IPS DF 4.7 (cell line): ENCODE results near the gene B3GNT9.
"Not testable (repeated sequence)": the region's sequence is repeated elsewhere in the genome, so short reads cannot be mapped to it uniquely, and the experiment has no call there.

Source experiments
- DNase-seq: peaks from one replicate; pipeline ENCODE4 v3.0.0-alpha.2; 2013; ENCODE audit warnings: low spot score; ENCODE audit errors: extremely low read depth

B3GNT9 gene

DNA sequence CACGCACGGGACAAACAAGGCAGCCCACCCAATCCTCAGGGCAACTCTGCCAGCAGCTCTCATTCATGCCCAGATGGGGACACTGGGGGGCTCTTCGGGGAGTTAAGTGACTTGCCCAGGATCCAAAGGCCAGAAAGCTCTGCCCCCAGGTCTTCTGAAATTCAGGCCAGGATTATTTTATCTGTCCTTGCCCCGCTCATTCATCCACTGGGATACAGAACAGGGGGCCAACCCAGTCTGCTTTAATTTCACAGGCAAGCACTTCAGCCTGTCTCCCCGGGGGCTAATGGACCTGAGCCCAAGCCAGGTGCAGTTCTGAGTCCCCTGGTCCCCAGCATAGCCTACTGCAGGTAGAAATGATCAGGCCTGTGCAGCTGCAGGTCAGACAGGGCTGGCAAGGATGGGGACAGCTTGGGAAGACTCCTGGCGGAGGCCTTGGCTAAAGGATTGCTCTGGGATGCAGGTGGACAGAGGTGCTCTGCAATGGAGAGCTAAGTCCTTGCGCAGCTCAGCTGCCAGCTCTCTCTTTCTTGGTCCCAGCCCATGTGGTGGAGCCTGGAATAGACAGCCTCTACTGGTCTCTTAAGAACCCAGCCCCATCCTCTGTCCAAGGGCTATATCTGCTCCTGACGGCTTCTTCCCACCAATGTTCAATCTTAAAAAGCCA, 766 bp upstream of the B3GNT9 start:
- DNase-seq = no peak

DNA sequence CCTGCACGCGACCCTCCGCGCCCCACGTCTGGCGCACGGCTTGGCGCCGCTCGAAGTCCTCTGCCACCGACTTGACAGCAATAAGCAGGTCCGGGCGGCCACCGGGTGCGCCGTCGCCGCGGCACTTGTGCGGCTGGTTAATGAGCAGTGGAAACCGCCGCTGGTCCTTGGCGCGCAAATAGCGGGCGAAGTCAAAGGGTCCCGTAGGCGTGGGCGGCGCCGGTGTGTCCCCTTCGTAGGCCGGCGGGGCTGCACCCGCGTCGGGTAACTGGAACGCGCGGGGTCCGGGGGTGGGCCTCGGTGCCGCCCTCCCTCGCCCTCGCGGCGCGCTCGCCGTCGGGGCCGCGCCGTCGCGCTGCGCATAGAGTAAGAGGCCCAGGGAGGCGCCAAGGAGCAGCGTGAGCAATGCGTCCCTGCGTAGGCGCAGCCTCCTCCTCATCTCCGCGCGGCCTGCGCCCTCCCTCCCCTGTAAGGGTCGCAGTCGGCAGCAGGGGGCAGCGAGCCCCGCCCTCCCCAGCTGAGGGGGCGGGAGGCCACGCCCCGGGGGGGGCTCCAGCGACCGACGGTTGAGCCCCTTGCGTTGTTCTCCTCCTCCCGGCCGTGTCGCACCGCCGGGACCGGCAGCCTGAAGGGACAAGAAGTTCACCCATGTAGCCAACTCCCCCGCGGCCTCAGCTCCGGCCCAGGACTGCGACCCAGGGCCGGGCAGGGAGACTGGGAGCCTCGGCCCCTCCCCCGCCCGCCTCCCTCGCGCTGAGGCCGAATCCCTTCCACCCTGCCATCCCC, 558 bp downstream of the B3GNT9 start:
- no peak for DNase-seq

DNA sequence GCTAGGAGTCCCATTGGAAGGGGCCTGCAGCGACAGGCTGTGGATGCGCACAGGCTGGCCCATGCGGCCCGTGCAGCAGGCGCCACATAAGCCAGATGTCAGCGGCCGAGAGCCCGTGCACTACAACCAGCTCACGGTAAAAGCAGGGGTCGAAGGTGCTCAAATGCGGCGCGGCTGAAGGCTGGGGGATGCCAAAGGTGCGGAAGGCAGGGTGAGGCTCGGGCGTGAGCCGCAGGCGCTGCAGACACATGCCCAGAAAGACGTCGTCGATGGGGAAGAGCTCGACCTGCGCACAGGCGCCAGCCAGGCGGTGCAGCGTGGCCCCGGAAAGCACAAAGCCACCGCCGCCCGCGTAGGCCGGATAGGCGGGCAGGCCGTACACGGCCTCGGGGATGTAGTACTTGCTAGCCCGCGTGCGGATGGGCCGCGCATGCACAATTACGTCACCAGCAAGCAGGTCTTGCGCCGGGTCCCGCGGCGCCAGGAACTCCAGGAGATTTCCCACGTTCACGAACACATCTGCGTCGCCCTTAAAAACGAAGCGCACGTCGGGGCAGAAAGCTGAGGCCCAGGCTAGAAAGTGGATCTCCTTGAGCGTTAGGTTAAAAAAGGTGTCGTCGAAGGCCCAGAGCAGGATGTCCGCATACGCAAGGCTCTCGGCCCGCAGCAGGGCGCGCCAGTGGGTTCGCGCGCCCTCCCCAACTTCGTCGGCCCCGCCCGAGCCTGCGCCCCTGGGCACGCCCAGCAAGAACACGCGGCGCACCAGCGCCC, 1.3 kb downstream of the B3GNT9 start:
- DNase-seq = no peak

DNA sequence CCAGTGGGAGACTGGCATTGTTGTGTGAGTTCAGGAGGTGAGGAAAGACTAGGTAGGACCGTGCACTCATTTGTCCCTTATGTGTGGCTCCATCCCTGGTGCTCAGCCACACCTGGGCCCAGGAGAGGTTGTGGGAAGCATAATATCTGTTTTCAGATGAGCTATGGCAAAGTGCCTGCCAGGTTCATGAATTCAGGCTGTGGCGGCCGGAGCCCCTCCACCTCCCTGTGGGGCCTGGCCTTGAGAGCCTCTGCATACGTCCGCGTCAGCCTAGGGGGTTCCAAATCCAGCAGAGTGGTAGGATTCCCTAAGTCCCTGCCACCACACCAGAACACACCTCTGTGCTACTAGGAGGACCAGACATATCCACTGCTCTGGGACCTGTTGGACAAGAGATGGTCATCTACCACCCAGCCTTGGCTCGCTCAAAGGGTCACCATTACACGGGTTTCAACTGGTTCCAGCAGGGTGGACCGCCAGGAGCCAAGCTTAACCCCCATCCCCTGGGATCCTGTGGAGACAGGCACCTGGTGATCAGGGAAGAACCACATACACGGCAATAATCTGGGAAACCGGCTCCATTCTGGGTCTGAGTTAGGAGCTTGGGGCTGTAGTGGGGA, 2.0 kb downstream of the B3GNT9 start:
- no peak for DNase-seq

DNA sequence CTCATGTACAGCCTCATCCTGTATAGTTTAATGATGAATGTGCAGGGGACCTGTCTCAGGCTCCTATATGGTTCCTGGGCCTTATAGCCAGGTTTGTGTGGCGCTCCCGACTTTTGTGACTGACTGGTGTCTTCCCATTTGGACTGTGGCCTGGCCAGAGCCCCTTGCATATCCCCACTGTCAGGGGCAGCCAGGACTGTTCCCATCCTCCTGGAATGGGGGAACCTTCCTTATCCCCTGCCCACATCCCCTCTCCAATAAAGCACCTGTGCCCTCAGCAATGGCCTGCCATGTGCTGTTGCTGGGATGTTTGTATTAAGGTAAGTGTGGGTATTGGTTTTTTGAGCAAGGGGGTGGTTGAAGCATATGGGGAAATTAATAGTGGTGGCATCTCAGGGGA, 2.6 kb downstream of the B3GNT9 start:
- no peak for DNase-seq

DNA sequence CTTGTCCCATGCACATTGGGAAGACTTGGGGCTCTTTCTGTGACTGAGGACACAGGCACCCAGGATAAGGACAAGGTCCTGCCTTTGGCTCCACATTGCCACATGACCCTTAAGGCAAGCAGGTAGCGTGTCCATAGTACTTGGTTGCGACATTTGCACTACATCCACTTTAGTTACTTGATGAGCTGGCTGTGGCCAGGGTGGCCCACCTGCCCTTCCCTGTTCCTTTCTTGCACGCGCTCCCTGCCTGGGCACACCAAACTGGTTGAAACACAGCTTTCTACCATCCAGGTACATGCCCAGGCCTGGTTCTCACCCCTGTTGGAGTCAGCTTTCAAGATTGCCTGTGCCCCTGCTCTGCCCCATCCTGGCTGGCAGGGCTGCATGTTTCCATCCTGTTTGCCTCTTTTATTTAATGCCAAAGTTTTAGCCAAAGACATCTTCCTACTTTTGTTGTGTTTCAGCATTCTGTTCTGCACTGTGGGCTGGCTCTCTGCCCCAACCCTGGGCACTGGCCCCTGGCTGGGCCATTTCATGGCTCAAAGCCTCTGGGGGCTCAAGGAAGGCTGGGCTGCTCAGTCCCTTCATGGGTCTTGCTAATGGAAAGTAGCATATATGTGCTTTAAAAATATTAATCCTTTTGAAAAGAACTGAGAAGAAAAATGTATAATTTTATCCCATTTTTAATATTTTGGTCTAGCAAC, 3.2 kb downstream of the B3GNT9 start:
- no peak for DNase-seq

DNA sequence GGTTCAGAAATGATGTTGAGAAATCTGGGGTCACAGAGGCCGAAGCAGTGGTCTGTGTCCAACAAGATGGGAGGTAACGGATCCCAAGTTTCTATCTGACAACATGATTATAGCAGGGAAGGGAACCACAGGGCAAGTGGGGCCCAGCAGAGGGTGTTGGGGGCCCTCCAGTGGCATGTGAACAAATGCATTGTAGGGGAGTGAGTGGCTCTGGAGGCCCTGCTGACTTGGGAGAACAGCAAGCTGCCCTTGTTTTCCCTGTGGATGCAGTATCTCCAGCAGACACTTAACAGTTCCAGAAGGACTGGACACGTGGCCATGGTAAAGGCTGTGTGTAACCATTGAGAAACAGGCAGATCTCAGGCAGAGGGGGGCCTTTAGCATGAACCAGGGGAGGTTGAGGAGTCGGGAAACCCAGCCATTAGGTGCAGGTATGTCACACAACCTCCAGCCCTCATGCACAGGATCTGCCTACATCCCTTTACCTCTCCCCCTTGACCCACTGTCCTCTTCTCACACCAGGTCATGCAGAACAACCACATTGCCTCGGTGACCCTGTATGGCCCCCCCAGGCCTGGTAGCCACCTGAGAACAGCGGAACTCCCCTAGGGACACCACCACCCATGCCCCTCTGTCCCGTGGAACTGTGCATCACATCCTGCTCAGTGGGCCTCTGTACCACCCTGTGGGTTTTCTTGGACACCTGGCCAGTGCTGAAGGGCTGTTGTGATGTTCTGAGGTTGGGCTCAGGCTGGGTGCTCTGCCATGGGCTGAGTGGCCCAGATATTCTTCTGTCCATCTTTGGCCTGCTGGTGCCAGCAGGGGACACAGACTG, 4.1 kb downstream of the B3GNT9 start:
- DNase-seq = no peak

DNA sequence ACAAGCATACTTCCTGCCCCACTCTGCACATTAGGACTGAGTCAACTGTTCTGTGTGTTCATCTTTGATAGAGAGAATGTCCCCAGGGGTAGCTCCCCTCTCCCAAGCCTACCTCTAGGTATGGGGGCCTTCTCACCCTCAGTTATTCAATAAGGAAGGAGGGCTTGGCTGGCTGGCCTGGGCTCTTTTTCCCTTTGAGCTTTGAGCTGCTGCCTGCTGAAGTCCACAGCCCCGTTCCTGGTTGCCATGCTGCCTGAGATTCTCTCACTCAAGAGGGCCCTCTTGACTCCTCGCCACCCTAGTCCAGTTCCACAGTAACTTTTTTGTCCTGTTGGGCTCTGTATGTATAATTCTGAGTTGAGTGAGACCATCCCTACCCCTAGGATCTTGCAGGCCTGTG, 5.1 kb downstream of the B3GNT9 start:
- no peak for DNase-seq

DNA sequence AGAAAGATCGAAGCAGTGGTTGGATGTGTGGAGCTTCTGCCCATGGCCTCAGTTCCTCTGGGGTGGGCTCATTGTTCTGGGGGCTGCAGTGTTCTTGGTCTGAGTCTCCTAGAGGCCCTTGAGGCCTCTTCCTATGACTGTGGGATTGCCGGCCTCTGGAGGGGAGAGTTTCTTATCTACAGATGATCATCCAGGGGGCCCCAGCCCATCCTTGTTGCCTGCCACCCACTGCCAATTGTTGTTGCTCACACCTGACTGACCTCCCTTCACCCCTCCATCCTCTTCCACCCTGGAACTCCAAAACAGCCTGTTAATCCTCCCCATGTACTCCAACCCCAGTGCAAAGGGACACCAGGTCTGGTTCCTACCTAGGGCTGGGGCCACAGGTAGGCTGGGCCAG, 5.9 kb downstream of the B3GNT9 start:
- DNase-seq = no peak

DNA sequence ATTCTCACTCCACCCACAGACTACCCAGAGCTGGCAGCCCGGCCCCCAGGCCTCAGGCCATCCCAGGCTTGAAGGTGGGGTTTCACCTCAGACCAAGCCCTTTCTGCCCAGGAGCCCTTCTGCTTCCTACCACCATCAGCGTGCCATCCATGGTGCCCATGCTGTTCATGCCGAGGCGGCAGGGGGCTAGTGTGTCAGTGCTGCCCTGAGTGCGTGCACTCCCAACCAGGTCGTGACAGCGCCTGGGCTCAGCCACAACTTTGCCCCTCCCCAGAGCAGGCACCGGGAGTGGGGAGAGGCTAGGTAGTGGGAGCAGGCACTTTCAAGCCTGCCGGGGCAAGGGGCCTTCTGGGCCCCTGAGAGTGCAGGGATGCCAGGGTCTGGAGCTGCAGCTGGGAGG, 8.5 kb downstream of the B3GNT9 start:
- no peak for DNase-seq

DNA sequence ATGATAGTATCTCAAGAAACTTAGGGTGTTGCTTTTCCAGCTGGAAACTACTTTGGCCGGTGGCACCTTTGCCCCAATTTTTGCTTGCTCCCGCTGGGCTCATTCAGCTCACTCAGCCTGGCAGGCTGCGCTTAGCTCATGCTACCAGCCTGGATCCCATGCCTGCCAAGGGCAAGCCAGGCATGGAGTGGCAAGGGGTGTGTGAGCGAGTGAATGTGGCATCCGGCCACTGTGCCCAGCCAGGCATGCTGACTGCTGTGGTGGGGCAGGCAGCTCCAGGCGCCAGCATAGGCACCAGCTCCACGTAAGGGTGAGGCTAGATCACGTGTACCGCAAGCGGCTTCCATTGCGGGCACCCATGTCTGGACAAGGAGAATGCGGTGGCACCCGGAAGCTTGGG, 9.4 kb downstream of the B3GNT9 start:
- no peak for DNase-seq

DNA sequence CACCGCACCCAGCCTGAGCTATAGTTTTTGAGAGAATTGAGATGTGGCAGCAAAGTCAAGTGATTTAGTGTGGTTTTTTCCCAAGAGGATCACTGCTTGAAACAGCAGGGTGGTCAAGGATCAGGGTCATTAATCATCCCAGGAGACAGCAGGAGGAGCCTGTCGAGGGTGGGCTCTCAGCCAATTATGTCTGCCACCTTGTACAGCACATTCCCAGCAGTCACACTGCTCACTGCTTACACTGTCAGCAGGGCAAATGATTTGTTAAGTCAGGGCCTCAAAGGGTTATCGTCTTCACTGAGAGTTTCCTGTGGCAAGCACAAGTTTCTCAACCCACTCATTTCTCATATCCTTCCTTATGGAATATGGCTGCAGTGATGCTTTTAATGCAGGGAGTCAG, 13.2 kb downstream of the B3GNT9 start:
- DNase-seq = no peak

DNA sequence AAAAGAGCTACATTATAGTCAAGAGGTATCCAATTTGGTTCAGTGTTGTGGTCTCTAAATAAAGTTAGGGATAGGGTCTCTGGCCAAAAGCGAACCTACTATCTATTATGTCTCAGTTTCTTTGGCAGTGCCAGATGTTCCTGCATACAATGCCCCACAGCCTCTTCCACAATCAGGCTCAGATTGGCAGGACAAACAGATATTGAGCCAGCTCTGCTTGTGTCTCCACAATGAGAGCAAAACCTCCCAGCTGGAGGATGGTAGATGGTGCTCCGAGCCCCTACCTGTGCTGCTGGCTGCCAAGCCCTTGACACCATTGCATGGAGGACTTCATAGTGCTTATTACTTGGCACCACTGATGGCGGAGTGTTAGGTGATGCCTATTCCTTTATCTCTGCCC, 21.4 kb downstream of the B3GNT9 start:
- DNase-seq = no peak

DNA sequence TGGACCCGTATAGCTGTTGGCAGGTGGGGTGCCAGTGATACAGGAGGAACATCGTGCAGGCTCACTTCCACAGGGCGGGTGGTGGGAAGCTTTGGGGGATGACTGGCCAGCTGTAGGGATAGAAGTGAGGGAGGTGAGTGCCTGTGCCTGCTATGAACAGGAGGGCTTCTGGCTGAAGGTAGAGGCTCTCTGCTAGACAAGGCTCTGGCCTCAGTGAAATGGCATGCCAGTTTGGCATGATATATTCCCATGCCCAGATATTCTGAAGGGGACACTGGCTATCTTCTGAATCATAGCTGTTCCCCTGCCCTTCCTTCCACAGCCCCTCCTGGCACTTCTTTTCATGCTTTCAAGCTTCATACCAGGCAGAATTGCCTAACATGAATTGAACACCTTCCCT, 21.9 kb downstream of the B3GNT9 start:
- no peak for DNase-seq

DNA sequence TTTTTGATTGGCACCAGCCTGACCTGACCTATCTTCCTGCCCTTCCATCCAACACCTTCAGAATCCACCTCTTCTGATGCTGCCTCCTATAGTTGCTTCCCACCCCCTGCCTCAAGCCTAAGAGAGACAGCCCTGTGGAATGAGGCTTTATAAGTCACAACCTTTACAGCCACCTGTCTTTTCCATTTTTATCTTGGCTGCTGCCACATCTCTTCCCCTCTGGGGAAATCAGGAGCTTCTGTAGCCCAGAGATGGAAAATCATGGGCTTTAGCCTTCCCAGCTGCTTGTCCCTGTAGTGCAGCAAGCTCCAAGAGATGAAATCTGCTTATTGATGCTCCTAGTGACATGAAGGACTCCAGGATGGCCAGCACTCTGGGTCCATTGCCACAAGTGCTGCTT, 22.4 kb downstream of the B3GNT9 start:
- DNase-seq = no peak

DNA sequence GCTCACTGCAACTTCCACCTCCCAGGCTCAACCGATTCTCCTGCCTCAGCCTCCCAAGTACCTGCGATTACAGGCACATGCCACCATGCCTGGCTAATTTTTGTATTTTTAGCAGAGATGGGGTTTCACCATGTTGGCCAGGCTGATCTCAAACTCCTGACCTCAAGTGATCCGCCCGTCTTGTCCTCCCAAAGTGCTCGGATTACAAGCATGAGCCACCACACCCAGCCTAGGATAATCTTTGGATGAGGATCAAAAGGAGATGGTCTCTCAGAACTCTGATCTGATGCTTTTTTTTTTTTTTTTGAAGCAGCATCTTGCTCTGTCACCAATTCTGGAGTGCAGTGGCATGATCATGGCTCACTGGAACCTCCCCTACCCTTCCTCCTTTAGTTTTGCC, 28.0 kb downstream of the B3GNT9 start:
- DNase-seq = not testable (repeated sequence)

DNA sequence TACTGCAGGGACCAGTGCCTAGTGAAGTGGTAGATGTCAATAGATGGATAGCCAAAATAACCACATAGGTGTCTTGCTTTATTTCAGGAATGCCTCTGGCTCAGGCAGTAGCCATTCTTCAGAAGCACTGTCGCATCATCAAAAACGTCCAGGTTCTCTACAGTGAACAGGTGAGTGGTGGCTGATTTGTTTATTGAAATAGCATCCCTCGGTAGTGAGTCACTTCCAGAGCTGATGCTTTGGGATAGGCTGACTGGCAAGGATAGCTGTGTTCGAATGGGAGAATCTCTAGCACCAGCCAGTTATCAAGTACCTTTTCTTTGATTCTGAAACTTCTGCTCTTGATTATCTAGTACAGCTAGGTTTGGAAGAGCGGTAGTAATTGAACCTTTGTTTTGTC, 30.8 kb downstream of the B3GNT9 start:
- DNase-seq = no peak

DNA sequence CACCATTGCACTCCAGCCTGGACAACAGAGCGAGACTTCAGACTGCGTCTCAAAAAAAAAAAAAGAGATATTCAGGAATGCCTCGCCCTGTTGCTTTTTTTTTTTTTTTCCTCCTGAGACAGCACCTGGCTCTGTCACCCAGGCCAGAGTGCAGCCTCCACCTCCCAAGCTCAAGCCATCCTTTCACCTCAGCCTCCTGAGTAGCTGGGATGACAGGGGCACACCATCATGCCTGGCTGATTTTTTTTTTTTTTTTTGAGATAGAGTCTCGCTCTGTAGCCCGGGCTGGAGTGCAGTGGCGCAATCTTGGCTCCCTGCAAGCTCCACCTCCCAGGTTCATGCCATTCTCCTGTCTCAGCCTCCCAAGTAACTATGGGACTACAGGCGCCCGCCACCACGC, 33.1 kb downstream of the B3GNT9 start:
- no peak for DNase-seq

DNA sequence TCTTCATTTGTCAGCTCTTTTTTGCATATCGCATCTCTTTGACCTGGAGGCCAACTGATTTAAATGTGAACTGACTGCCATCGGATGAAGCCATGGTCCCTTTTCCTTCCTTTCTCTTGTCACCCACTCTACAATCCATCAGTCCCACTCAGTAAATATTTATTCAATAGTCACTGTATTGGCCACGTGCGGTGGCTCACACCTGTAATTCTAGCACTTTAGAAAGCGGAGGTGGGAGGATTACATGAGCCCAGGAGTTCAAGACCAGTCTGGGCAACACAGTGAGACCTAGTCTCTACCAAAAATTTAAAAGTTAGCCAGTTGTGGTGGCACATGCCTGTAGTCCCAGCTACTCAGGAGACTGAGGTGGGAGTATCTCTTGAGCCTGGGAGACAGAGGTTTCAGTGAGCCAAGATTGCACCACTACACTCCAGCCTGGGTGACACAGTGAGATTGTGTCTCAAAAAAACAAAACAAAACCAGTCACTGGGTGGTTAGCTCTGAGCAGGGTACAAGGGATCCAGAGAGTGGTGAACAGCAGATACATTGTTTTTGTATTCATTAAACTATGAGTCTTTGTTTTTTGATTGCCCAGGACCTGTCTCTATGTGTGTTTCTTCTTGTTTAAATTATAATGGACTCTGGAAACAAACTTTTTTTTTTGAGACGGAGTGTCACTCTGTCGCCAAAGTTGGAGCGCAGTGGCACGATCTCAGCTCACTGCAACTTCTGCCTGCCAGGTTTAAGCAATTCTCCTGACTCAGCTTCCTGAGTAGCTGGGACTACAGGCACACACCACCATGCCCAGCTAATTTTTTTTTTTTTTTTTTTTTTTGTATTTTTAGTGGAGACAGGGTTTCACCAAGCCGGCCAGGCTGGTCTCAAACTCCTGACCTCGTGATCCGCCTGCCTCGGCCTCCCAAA, 34.1 kb downstream of the B3GNT9 start:
- DNase-seq = no peak
